Umbilical cord (tissue), 2 donors: ENCODE results near the gene AKT3. TPM values are rescaled to one million over a fixed set of nuclear protein-coding genes. Genes with fewer than 3 reads are reported as not detected.

ENCODE experiments used
- DNase-seq: peaks from one replicate; pipeline ENCODE4 v3.0.0-alpha.2; 2015; ENCODE audit warnings: low spot score
- total RNA-seq: library from RNA; depleted of rRNA; stranded (reverse); fragments of >200 nt; gene quantifications from one replicate; pipeline ENCODE4 v1.2.3, GENCODE V29; 2014; ENCODE audit warnings: low replicate concordance; ENCODE audit not compliant: insufficient read depth

Gene AKT3
- total RNA-seq, 1 donor from 2014 or later, result 64.0 TPM

- DNase-seq, result no peak
These were observed 380.5 kb downstream of the AKT3 start for GRCh38 chr1:243469497-243469896.

- DNase-seq, result no peak
These were observed 384.3 kb downstream of the AKT3 start for GRCh38 chr1:243465738-243466137.

GRCh38 chr1:243465081-243465480, 385.0 kb downstream of the AKT3 start:
- no peak for DNase-seq

- DNase-seq, result no peak
These were observed 386.9 kb downstream of the AKT3 start for GRCh38 chr1:243462929-243463697.

- no peak for DNase-seq
These were observed 388.3 kb downstream of the AKT3 start for GRCh38 chr1:243461700-243462099.

GRCh38 chr1:243459059-243459458, 391.0 kb downstream of the AKT3 start:
- no peak for DNase-seq

- DNase-seq, result no peak
These were observed 392.6 kb downstream of the AKT3 start for GRCh38 chr1:243457363-243457982.

- no peak for DNase-seq
These were observed 394.0 kb downstream of the AKT3 start for GRCh38 chr1:243455760-243456651.

- DNase-seq, result no peak
These were observed 395.6 kb downstream of the AKT3 start for GRCh38 chr1:243454328-243454997.

GRCh38 chr1:243452092-243452491, 398.0 kb downstream of the AKT3 start:
- no peak for DNase-seq

GRCh38 chr1:243449373-243449772, 400.7 kb downstream of the AKT3 start:
- DNase-seq, result no peak

- no peak for DNase-seq
These were observed 402.2 kb downstream of the AKT3 start for GRCh38 chr1:243447844-243448243.

- DNase-seq, result no peak
These were observed 402.7 kb downstream of the AKT3 start for GRCh38 chr1:243447347-243447746.

GRCh38 chr1:243443557-243443956, 406.5 kb downstream of the AKT3 start:
- no peak for DNase-seq

- DNase-seq, result no peak
These were observed 408.4 kb downstream of the AKT3 start for GRCh38 chr1:243441601-243442000.

GRCh38 chr1:243440406-243440805, 409.6 kb downstream of the AKT3 start:
- DNase-seq, result no peak

GRCh38 chr1:243438815-243439214, 411.2 kb downstream of the AKT3 start:
- DNase-seq, result no peak
